ENCODE data around the gene CENPU. TPM values are rescaled to one million over a fixed set of nuclear protein-coding genes. Genes with fewer than 3 reads are reported as not detected.

Gene CENPU
- total RNA-seq, 1 donor from 2014 or later = 8.7 TPM

DNA sequence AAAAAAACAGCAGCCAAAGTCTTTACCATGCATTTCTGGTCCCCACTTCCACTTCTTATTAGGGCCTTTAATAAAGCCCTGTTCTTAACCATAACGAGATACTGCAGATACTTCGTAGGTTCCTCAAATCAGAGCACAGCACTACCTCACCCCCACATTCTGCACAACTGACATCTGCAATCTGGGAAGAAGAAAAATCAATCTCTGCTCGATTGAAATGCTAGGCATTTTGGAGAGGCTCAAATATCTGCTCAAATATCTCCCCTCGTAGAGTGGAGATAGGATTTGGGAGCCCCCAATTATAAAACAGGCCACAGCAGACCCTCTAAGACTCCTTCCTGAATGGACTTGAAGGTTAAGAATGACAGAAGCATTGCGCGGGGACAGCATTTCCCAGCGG, 40.3 kb upstream of the CENPU start:
- H3K4me3 ChIP-seq (ENCODE audit: low read depth, low read length) = no peak overlapping the region
- DNase-seq (ENCODE audit: low read depth) = no peak
- H3K27me3 ChIP-seq (ENCODE audit: control insufficient read depth, insufficient read depth, low read length) = no peaks in the 10 kb centered on the region
- TF ChIP-seq, protein P1, sequence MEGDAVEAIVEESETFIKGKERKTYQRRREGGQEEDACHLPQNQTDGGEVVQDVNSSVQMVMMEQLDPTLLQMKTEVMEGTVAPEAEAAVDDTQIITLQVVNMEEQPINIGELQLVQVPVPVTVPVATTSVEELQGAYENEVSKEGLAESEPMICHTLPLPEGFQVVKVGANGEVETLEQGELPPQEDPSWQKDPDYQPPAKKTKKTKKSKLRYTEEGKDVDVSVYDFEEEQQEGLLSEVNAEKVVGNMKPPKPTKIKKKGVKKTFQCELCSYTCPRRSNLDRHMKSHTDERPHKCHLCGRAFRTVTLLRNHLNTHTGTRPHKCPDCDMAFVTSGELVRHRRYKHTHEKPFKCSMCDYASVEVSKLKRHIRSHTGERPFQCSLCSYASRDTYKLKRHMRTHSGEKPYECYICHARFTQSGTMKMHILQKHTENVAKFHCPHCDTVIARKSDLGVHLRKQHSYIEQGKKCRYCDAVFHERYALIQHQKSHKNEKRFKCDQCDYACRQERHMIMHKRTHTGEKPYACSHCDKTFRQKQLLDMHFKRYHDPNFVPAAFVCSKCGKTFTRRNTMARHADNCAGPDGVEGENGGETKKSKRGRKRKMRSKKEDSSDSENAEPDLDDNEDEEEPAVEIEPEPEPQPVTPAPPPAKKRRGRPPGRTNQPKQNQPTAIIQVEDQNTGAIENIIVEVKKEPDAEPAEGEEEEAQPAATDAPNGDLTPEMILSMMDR (IDR thresholded peaks at IDR 0.05; ENCODE audit: insufficient read depth, low read length, poor library complexity, severe bottlenecking) = no peak
- H3K36me3 ChIP-seq (ENCODE audit: control insufficient read depth, insufficient read depth, low read length) = peaks cover 2% of the 10 kb centered on the region

DNA sequence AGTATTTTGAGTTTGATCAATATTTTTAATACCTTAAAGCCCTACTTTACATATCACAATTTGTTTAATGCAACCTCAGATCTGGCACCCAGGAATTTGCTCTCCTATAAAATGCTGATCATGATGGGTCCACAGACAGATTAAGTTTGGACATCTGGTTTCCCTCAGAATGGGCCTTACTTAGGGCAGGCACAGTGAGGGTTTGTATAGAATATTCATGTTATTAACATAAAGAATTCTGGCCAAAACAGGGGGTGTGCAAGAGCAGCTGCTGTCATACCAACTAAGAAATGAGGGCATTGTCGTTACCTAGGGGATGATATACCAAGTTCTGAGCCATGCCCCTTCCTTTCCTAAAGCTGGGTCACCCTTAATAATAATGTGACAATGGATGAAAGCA, 37.5 kb upstream of the CENPU start:
- TF ChIP-seq, protein P1 (IDR thresholded peaks at IDR 0.05; ENCODE audit: insufficient read depth, low read length, poor library complexity, severe bottlenecking) = no peak
- Histone ChIP-seq H3K4me3 (ENCODE audit: low read depth, low read length) (no peak overlapping the region), H3K27me3 (ENCODE audit: control insufficient read depth, insufficient read depth, low read length) (no peaks in the 10 kb centered on the region), H3K36me3 (ENCODE audit: control insufficient read depth, insufficient read depth, low read length) (peaks cover 9% of the 10 kb centered on the region)
- DNase-seq (ENCODE audit: low read depth) = no peak

DNA sequence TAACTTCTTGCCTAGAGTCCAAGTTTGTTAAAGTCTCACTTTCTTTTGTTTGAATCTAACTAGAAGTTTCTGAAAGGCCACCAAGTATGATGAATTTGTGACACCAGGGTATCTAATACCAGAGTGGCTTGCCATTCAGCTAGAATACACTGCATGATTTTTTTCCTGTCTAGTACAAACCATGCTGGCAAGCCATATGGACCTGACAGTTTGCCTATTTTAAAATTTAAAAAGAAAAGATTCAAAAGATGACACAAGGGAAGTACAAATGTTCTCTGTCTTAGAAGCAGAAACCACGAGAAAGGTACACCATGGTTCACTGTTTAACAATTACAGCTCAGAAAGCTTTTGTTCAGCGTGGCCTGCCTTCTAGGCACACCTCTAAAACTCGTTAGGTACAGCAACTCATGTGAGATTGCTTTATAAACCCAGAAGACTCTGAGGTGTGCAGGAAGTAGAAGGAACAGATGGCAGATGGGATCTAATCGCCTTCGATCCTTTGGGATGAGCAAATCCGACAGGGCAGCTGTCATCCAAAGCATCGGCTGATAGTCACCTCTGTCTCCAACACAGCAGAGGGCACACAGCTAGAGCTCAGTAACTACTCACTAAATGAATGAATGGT, 35.4 kb upstream of the CENPU start:
- Histone ChIP-seq H3K36me3 (ENCODE audit: control insufficient read depth, insufficient read depth, low read length) (peaks cover 11% of the 10 kb centered on the region), H3K4me3 (ENCODE audit: low read depth, low read length) (no peak overlapping the region), H3K27me3 (ENCODE audit: control insufficient read depth, insufficient read depth, low read length) (no peaks in the 10 kb centered on the region)
- no peak for DNase-seq (ENCODE audit: low read depth)
- TF ChIP-seq, protein P1 (IDR thresholded peaks at IDR 0.05; ENCODE audit: insufficient read depth, low read length, poor library complexity, severe bottlenecking) = no peak

DNA sequence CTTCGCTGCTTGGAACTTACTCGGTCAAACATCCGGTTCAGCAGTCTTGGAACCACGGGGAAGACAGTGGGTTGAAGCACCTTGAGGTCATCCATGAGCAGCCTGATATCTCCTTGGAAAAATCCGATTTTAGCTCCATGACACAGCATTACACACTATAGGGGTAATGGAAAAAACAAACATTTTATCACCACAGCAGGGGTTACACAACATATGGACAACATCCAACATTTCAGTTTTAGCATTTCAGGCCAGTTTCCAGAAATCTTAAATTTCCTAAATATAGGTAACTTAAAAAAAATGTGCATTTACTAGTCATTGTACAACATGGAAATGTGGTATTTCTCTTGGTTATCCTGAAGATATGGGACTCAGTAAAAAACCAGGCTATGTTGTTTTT, 34.4 kb upstream of the CENPU start:
- no peak for DNase-seq (ENCODE audit: low read depth)
- Histone ChIP-seq H3K36me3 (ENCODE audit: control insufficient read depth, insufficient read depth, low read length) (peaks cover 11% of the 10 kb centered on the region), H3K4me3 (ENCODE audit: low read depth, low read length) (no peak overlapping the region), H3K27me3 (ENCODE audit: control insufficient read depth, insufficient read depth, low read length) (no peaks in the 10 kb centered on the region)
- TF ChIP-seq, protein P1 (IDR thresholded peaks at IDR 0.05; ENCODE audit: insufficient read depth, low read length, poor library complexity, severe bottlenecking) = no peak

DNA sequence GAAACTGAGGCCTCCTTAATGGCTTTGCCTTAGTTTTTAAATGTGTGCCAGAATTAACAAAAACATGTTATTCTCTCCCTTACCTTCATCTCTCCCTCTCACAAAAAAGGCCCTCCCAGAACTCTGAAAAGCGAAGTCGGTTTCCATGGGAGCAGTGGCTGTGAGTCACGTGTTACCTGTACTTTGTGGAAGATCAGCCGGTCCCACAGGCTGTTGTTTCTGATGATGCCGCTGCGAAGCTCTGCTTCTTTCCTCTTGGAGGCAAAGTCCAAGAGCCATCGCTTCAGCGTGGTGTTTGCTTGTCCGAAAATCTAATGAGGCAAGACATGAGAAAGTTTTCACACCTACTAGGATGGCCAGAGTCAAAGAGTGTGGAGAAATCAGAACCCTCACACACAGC, 32.5 kb upstream of the CENPU start:
- Histone ChIP-seq H3K27me3 (ENCODE audit: control insufficient read depth, insufficient read depth, low read length) (no peaks in the 10 kb centered on the region), H3K4me3 (ENCODE audit: low read depth, low read length) (no peak overlapping the region), H3K36me3 (ENCODE audit: control insufficient read depth, insufficient read depth, low read length) (peaks cover 11% of the 10 kb centered on the region)
- TF ChIP-seq, protein P1 (IDR thresholded peaks at IDR 0.05; ENCODE audit: insufficient read depth, low read length, poor library complexity, severe bottlenecking) = no peak
- DNase-seq (ENCODE audit: low read depth) = no peak

All from kidney epithelial cell (primary cell).